OCI-LY1 (cell line): Measurements from ENCODE around the gene KAT2B.

Source experiments
- CTCF ChIP-seq: fragments of 200-600 bp; sonication (generic), shearing (Covaris generic); IDR thresholded peaks from 2 replicates; pipeline ENCODE4 v1.5.1; 2017; ENCODE audit warnings: mild to moderate bottlenecking, antibody characterized with exemption, low read length, moderate library complexity, mixed read lengths
- EZH2 ChIP-seq: fragments of 200-600 bp; sonication (generic), shearing (Covaris generic); IDR thresholded peaks from 2 replicates; pipeline ENCODE4 v1.8.0; 2017; ENCODE audit warnings: borderline replicate concordance, mixed run types, mild to moderate bottlenecking, antibody characterized with exemption, low read length, moderate library complexity, mixed read lengths

DNA sequence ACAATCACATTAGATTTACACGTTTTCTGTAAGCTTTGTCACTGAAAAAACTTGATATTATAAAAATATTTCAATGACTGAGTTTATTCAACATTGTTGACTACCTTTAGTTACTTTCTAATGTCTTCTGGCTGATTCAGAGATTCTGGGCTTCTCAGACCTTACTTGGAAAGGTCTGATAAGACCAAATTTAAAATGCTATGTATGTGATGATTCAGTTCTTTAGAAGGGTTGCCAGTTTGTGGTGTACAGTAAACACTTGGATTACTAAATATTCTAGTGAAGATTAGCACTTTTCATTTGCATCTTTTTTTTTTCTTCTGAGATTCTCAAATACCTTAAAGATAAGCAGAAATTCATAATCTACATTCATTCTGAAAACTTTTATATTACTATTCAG lies 96.0 kb downstream of the KAT2B start:
- TF ChIP-seq CTCF (no peak), EZH2 (no peak)
